ENCODE measurements around the gene DERL2.

GRCh38 chr17:5468075-5468473 lies 17.9 kb downstream of the DERL2 start:
- TF ChIP-seq POLR2AphosphoS5 (IDR thresholded peaks at IDR 0.05; ENCODE audit: low read depth, low read length), result no peak
- TF ChIP-seq REST (IDR thresholded peaks at IDR 0.05; ENCODE audit: insufficient read depth in 1 of 2, low read depth in 2 of 2, low read length in 2 of 2), result no peak
- no peak for TF ChIP-seq SIN3A (IDR thresholded peaks at IDR 0.05; ENCODE audit: borderline replicate concordance, insufficient read depth, low read length)
- no peak for TF ChIP-seq TAF1 (IDR thresholded peaks at IDR 0.05; ENCODE audit: borderline replicate concordance, insufficient read depth, low read length)
- TF ChIP-seq FOXP2 (optimal IDR thresholded peaks at IDR 0.05; ENCODE audit: borderline replicate concordance, extremely low read depth, extremely low read length, insufficient read depth), result no peak
